ENCODE measurements around the gene VRK1. TPM values are rescaled to one million over a fixed set of nuclear protein-coding genes. Genes with fewer than 3 reads are reported as not detected.

Gene VRK1
- total and polyA plus RNA-seq, 10 of the 15 experiments (the other 5 are each of a cell fraction or from before 2014, with no cell fraction given), result 50.9 to 137 (median 84.7) TPM

DNA sequence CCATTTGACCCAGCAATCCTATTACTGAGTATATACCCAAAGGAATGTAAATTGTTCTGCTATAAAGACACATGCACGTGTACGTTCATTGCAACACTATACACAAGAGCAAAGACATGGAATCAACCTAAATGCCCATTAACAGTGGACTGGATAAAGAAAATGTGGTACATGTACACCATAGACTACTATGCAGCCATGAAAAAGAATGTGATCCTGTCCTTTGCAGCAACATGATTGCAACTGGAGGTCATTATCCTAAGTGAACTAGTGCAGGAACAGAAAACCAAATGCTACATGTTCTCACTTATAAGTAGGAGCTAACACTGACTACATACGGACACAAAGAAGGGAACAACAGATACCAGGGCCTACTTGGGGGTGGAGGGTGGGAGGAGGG, 45.7 kb upstream of the VRK1 start (continued):
- no peak for TF ChIP-seq MEF2B (IDR thresholded peaks at IDR 0.05; ENCODE audit: partially characterized antibody, poor library complexity, severe bottlenecking)
- TF ChIP-seq EP300 (IDR thresholded peaks at IDR 0.05; ENCODE audit: borderline replicate concordance in 1 of 2, control insufficient read depth in 1 of 2, low read depth in 2 of 2, low read length in 2 of 2), result no peak
- TF ChIP-seq LARP7 (IDR thresholded peaks at IDR 0.05), result no peak
- TF ChIP-seq, protein P1, sequence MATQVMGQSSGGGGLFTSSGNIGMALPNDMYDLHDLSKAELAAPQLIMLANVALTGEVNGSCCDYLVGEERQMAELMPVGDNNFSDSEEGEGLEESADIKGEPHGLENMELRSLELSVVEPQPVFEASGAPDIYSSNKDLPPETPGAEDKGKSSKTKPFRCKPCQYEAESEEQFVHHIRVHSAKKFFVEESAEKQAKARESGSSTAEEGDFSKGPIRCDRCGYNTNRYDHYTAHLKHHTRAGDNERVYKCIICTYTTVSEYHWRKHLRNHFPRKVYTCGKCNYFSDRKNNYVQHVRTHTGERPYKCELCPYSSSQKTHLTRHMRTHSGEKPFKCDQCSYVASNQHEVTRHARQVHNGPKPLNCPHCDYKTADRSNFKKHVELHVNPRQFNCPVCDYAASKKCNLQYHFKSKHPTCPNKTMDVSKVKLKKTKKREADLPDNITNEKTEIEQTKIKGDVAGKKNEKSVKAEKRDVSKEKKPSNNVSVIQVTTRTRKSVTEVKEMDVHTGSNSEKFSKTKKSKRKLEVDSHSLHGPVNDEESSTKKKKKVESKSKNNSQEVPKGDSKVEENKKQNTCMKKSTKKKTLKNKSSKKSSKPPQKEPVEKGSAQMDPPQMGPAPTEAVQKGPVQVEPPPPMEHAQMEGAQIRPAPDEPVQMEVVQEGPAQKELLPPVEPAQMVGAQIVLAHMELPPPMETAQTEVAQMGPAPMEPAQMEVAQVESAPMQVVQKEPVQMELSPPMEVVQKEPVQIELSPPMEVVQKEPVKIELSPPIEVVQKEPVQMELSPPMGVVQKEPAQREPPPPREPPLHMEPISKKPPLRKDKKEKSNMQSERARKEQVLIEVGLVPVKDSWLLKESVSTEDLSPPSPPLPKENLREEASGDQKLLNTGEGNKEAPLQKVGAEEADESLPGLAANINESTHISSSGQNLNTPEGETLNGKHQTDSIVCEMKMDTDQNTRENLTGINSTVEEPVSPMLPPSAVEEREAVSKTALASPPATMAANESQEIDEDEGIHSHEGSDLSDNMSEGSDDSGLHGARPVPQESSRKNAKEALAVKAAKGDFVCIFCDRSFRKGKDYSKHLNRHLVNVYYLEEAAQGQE (IDR thresholded peaks at IDR 0.05; ENCODE audit: low read depth, low read length), result no peak

DNA sequence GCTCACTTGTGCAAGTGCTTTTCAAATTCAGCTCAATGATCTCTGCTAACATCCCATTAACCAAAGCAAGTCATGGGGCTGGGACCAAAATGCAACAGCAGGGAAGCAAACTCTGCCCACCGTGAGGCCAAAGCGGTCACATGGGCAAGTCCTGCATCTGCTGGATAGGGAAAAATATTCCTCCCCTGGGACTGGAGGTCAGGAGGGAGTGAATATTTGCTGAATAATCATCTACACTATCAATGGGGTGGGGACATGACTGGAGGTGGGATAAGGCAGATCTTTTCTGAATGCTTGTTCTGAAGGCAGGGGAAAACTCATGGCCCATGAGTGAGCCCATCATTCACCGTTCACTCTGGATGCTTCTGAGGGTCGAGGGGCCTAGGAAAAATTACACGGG, 45.1 kb upstream of the VRK1 start:
- Histone ChIP-seq H3K4me2 (ENCODE audit: control insufficient read depth, insufficient read depth) (no peak overlapping the region), H3K9me3 (replicated peaks; ENCODE audit: control insufficient read depth, insufficient read depth, low read length) (no peaks in the 10 kb centered on the region), H3K79me2 (ENCODE audit: control insufficient read depth, insufficient read depth, low read length) (no peaks in the 10 kb centered on the region), H3K9ac (ENCODE audit: control insufficient read depth, insufficient read depth, low read length) (no peak overlapping the region), H3K4me3 (no peak overlapping the region), H4K20me1 (ENCODE audit: control insufficient read depth, insufficient read depth) (no peaks in the 10 kb centered on the region), H3K36me3 (ENCODE audit: control insufficient read depth in 2 of 2, insufficient read depth in 2 of 2, low read length in 1 of 2) (no peaks in the 10 kb centered on the region), H3K27ac (ENCODE audit: control insufficient read depth, insufficient read depth) (no peak overlapping the region), H3K4me1 (ENCODE audit: control insufficient read depth, insufficient read depth, low read length) (no peaks in the 10 kb centered on the region), H3K27me3 (replicated peaks in 1 of 2; ENCODE audit: control insufficient read depth in 2 of 2, insufficient read depth in 2 of 2, low read length in 1 of 2) (0 out of 4 replicates have a peak, but pooled peaks cover 0 to 1% of the 10 kb centered on the region in 2 experiments), H2AFZ (ENCODE audit: control insufficient read depth, low read depth, low read length) (no peak overlapping the region)
- in situ Hi-C loops (cut with MboI) (no loop called here), intact Hi-C loops (cut with micrococcal nuclease; ENCODE audit: unreplicated experiment) (no loop called here)
- SMC1A ChIA-PET (ENCODE audit: uncharacterized antibody, unreplicated experiment), result interaction anchor here (0.9 kb wide), 1 partner anchor 92 kb away, joined by 3 read pairs; no protein-coding TSS in a partner anchor
- FAIRE-seq, result no peak
- 33% methylated on average over 5 of the region's 5 CpGs for WGBS (ENCODE audit: insufficient coverage, insufficient replicate concordance, low lambda C conversion rate, missing lambda C conversion rate)
- no TSS peak for BruUV-seq (replicated peaks)
- ATAC-seq, result no peak
- CTCF ChIA-PET, result no interaction called here
- POLR2A ChIA-PET, result no interaction called here
- RAD21 ChIA-PET (ENCODE audit: unreplicated experiment), result no interaction called here
- DNase-seq (ENCODE audit: low read depth, low spot score), result no peak
- TF ChIP-seq YY1 (IDR thresholded peaks at IDR 0.05; ENCODE audit: low read depth, low read length) (no peak), ZZZ3 (IDR thresholded peaks at IDR 0.05; ENCODE audit: control insufficient read depth, insufficient read length, low read depth) (no peak), CBX5 (IDR thresholded peaks at IDR 0.05; ENCODE audit: low read depth) (no peak), POLR2AphosphoS2 (IDR thresholded peaks at IDR 0.05; ENCODE audit: low read depth, low read length) (no peak), FOXK2 (IDR thresholded peaks at IDR 0.05) (no peak), FOS (IDR thresholded peaks at IDR 0.05; ENCODE audit: borderline replicate concordance, extremely low read depth, insufficient read length) (no peak), CEBPZ (IDR thresholded peaks at IDR 0.05; ENCODE audit: low read depth, low read length) (no peak), HDGF (IDR thresholded peaks at IDR 0.05) (no peak), RUNX3 (IDR thresholded peaks at IDR 0.05; ENCODE audit: low read length) (no peak), KAT2A (conservative IDR thresholded peaks at IDR 0.05; ENCODE audit: control insufficient read depth, low read depth, low read length) (no peak), POLR2A (IDR thresholded peaks at IDR 0.05; ENCODE audit: low read depth, low read length) (no peak), SMAD5 (IDR thresholded peaks at IDR 0.05; ENCODE audit: low read depth) (no peak)
- TF ChIP-seq, protein P2, sequence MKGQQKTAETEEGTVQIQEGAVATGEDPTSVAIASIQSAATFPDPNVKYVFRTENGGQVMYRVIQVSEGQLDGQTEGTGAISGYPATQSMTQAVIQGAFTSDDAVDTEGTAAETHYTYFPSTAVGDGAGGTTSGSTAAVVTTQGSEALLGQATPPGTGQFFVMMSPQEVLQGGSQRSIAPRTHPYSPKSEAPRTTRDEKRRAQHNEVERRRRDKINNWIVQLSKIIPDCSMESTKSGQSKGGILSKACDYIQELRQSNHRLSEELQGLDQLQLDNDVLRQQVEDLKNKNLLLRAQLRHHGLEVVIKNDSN (IDR thresholded peaks at IDR 0.05; ENCODE audit: borderline replicate concordance, extremely low read length, insufficient read depth, low read depth, low read length), result no peak

Measured in GM12878 (cell line).